ENCODE results near the gene PRR19.

PRR19 gene

DNA sequence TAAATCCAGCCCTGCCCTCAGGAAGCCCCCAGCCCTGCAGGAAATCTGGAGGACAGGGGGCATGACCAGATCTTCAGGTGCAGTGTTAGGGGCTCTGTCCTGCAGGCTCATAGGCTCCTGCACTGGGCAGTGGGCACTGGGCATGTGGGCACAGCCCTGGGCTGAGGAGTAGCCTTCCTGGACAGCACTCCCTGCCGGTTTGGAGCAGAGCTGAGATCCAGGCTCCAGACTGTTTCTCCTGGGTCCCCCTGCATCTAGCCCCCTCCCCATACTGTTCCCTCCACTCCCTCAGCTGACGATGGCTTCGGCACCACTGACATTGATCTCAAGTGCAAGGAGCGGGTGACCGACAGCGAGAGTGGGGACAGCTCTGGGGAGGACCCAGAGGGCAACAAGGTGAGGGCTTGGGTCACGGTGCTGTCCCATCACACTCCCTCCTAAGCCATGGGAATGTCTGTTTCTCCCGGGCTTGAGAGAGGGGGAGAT, 12.3 kb upstream of the PRR19 start:
- TF ChIP-seq, protein P1, sequence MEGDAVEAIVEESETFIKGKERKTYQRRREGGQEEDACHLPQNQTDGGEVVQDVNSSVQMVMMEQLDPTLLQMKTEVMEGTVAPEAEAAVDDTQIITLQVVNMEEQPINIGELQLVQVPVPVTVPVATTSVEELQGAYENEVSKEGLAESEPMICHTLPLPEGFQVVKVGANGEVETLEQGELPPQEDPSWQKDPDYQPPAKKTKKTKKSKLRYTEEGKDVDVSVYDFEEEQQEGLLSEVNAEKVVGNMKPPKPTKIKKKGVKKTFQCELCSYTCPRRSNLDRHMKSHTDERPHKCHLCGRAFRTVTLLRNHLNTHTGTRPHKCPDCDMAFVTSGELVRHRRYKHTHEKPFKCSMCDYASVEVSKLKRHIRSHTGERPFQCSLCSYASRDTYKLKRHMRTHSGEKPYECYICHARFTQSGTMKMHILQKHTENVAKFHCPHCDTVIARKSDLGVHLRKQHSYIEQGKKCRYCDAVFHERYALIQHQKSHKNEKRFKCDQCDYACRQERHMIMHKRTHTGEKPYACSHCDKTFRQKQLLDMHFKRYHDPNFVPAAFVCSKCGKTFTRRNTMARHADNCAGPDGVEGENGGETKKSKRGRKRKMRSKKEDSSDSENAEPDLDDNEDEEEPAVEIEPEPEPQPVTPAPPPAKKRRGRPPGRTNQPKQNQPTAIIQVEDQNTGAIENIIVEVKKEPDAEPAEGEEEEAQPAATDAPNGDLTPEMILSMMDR (conservative IDR thresholded peaks at IDR 0.05; ENCODE audit: low read depth, low read length), result no peak
- DNase-seq (ENCODE audit: low read depth), result no peak
- no peak overlapping the region for H3K4me3 ChIP-seq (ENCODE audit: low read depth, low read length)

DNA sequence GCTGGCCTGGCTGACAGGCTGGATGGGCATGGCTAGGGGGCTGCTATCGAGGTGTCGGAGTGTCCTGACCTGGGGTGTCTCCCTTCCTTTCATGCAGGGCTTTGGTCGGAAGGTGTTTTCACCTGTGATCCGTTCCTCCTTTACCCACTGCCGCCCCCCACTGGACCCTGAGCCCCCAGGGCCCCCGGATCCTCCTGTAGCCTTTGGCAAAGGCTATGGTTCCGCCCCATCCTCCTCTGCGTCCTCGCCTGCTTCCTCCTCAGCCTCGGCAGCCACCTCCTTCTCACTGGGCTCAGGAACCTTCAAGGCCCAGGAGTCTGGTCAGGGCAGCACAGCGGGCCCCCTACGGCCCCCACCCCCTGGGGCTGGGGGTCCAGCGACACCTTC, 11.8 kb upstream of the PRR19 start:
- TF ChIP-seq, protein P1 (conservative IDR thresholded peaks at IDR 0.05; ENCODE audit: low read depth, low read length), result no peak
- DNase-seq (ENCODE audit: low read depth), result no peak
- H3K4me3 ChIP-seq (ENCODE audit: low read depth, low read length), result no peak overlapping the region

DNA sequence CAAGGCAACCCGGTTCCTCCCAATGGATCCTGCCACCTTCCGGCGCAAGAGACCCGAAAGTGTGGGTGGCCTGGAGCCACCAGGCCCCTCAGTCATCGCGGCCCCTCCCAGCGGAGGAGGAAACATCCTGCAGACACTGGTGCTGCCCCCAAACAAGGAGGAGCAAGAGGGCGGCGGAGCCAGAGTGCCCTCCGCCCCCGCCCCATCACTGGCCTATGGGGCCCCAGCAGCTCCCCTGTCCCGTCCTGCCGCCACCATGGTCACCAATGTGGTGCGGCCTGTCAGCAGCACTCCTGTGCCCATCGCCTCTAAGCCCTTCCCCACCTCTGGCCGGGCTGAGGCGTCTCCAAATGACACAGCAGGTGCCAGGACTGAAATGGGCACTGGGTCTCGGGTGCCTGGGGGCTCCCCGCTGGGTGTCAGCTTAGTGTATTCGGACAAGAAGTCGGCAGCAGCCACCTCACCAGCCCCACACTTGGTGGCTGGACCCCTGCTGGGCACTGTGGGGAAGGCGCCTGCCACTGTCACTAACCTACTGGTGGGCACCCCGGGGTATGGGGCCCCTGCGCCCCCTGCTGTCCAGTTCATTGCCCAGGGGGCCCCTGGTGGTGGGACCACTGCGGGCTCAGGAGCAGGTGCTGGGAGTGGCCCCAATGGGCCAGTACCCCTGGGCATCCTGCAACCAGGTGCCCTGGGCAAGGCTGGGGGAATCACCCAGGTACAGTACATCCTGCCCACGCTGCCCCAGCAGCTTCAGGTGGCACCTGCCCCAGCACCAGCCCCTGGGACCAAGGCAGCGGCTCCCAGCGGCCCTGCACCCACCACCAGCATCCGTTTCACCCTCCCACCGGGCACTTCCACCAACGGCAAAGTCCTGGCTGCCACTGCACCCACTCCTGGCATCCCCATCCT, 11.2 kb upstream of the PRR19 start:
- no peak for DNase-seq (ENCODE audit: low read depth)
- TF ChIP-seq, protein P1 (conservative IDR thresholded peaks at IDR 0.05; ENCODE audit: low read depth, low read length), result peak; percentile 38

DNA sequence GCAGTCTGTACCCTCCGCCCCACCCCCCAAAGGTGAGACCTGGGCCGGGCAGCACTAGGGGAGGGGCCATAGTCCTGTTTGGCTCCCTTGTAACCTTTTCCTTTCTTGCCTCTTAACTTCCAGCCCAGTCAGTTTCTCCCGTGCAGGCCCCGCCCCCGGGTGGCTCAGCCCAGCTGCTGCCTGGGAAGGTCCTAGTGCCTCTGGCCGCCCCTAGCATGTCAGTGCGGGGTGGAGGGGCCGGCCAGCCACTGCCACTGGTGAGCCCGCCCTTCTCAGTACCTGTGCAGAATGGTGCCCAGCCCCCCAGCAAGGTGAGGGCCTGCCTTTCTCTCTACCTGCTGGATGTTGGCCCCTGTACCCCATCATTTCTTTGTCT, 10.5 kb upstream of the PRR19 start:
- TF ChIP-seq, protein P1 (conservative IDR thresholded peaks at IDR 0.05; ENCODE audit: low read depth, low read length), result no peak
- no peak for DNase-seq (ENCODE audit: low read depth)
- H3K4me3 ChIP-seq (ENCODE audit: low read depth, low read length), result no peak overlapping the region

More for the DNA sequence above, 11.2 kb upstream of the PRR19 start:
- H3K4me3 ChIP-seq (ENCODE audit: low read depth, low read length), result no peak overlapping the region

DNA sequence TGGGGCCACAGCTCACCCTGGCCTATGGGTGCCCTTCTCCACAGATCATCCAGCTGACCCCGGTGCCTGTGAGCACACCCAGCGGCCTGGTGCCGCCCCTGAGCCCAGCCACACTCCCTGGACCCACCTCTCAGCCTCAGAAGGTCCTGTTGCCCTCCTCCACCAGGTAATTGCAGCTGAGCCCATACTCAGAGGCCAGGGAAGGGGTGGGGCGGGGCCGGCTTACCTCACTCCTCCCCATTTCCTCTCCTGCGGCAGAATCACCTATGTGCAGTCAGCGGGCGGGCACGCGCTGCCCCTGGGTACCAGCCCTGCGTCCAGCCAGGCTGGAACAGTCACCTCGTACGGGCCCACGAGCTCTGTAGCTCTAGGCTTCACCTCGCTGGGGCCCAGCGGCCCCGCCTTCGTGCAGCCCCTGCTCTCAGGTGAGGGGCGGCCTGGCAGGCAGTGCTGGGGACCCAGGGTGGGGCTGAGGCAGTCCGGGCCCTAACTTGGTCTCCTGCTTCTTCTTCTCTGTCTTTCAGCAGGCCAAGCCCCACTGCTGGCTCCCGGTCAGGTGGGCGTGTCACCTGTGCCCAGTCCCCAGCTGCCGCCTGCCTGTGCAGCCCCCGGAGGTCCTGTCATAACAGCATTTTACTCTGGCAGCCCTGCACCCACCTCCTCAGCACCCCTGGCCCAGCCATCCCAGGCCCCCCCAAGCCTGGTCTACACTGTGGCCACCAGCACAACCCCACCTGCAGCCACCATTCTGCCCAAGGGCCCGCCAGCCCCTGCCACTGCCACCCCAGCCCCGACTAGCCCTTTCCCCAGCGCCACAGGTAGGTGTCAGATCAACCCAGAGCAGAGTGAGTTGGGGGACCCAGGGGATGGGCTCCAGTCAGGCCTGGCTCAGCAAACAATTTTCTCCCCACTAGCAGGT, 9.6 kb upstream of the PRR19 start:
- TF ChIP-seq, protein P1 (conservative IDR thresholded peaks at IDR 0.05; ENCODE audit: low read depth, low read length), result no peak
- DNase-seq (ENCODE audit: low read depth), result no peak
- H3K4me3 ChIP-seq (ENCODE audit: low read depth, low read length), result no peak overlapping the region

DNA sequence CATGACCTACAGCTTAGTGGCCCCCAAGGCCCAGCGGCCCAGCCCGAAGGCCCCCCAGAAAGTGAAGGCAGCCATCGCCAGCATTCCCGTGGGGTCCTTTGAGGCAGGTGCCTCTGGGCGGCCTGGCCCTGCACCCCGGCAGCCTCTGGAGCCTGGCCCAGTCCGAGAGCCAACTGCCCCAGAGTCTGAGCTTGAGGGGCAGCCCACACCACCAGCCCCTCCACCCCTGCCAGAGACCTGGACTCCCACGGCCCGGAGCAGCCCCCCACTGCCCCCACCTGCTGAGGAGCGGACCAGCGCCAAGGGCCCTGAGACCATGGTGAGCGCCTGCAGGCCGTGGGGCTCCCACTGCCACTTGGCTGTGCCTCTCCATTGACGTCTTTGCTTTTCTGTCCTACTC, 9.0 kb upstream of the PRR19 start:
- H3K4me3 ChIP-seq (ENCODE audit: low read depth, low read length), result no peak overlapping the region
- no peak for DNase-seq (ENCODE audit: low read depth)
- TF ChIP-seq, protein P1 (conservative IDR thresholded peaks at IDR 0.05; ENCODE audit: low read depth, low read length), result no peak

All from choroid plexus epithelial cell (primary cell).